COLO668 (cell line): Measurements from ENCODE around the gene XPOT.
"Not testable (repeated sequence)": the region's sequence is repeated elsewhere in the genome, so short reads cannot be mapped to it uniquely, and the experiment has no call there.

ENCODE experiments used
- DNase-seq: peaks from one replicate; lab custom pipeline; 2025; ENCODE audit not compliant: unreplicated experiment; lab: John Stamatoyannopoulos, UW

Gene XPOT

GRCh38 chr12:64403707-64404469 lies at the start of gene XPOT:
Gene XPOT (plus strand): TSS chr12:64404392. CDS start chr12:64410036, 5,644 bp downstream.
- peak; percentile 99 for DNase-seq

GRCh38 chr12:64356209-64356608 lies 48.0 kb upstream of the XPOT start:
- not testable (repeated sequence) for DNase-seq

- not testable (repeated sequence) for DNase-seq
Observed at GRCh38 chr12:64361173-64361572, 43.0 kb upstream of the XPOT start.

GRCh38 chr12:64362721-64363305 lies 41.4 kb upstream of the XPOT start:
- no peak for DNase-seq

GRCh38 chr12:64383675-64384074 lies 20.5 kb upstream of the XPOT start:
- DNase-seq: no peak

- DNase-seq: no peak
Observed at GRCh38 chr12:64385019-64385418, 19.2 kb upstream of the XPOT start.

- DNase-seq: no peak
Observed at GRCh38 chr12:64385468-64385867, 18.7 kb upstream of the XPOT start.

- DNase-seq: no peak
Observed at GRCh38 chr12:64387197-64387816, 16.9 kb upstream of the XPOT start.

- peak; percentile 87 for DNase-seq
Observed at GRCh38 chr12:64389154-64389553, 15.0 kb upstream of the XPOT start.

- peak; percentile 83 for DNase-seq
Observed at GRCh38 chr12:64390275-64390851, 13.8 kb upstream of the XPOT start, which contains the start of gene C12orf56. Gene C12orf56 (minus strand): TSS chr12:64390758. CDS start chr12:64390565, 193 bp downstream.

GRCh38 chr12:64392221-64392620 lies 12.0 kb upstream of the XPOT start:
- DNase-seq: no peak

- DNase-seq: no peak
Observed at GRCh38 chr12:64395739-64396138, 8.5 kb upstream of the XPOT start.

- DNase-seq: no peak
Observed at GRCh38 chr12:64400041-64400440, 4.2 kb upstream of the XPOT start.

- no peak for DNase-seq
Observed at GRCh38 chr12:64402181-64402580, 2.0 kb upstream of the XPOT start.

- peak; percentile 78 for DNase-seq
Observed at GRCh38 chr12:64404470-64405256, 471 bp downstream of the XPOT start.

- no peak for DNase-seq
Observed at GRCh38 chr12:64407342-64408223, 3.4 kb downstream of the XPOT start.

GRCh38 chr12:64411427-64411826 lies 7.2 kb downstream of the XPOT start:
- no peak for DNase-seq

GRCh38 chr12:64412459-64412858 lies 8.3 kb downstream of the XPOT start:
- no peak for DNase-seq

GRCh38 chr12:64413884-64414283 lies 9.7 kb downstream of the XPOT start:
- no peak for DNase-seq

- DNase-seq: no peak
Observed at GRCh38 chr12:64418209-64418608, 14.0 kb downstream of the XPOT start.
